NCI-H2171 treated with DMSO at 0.1 percent for 48 hours (cell line): ENCODE data around the gene A4GALT.
A peak's percentile ranks its signal among the peaks of the same experiment; 100 is the strongest.
"Not testable (repeated sequence)": the region's sequence is repeated elsewhere in the genome, so short reads cannot be mapped to it uniquely, and the experiment has no call there.

Experiments
- DNase-seq: peaks from one replicate; lab custom pipeline; 2025; lab: John Stamatoyannopoulos, UW

The A4GALT gene

GRCh38 chr22:42682113-42682851, 38.4 kb downstream of the A4GALT start:
- DNase-seq: peak; percentile 82

GRCh38 chr22:42680648-42681047, 40.0 kb downstream of the A4GALT start:
- DNase-seq: no peak

GRCh38 chr22:42679691-42680090, 41.0 kb downstream of the A4GALT start:
- DNase-seq: no peak

GRCh38 chr22:42678894-42679293, 41.8 kb downstream of the A4GALT start:
- no peak for DNase-seq

- DNase-seq: not testable (repeated sequence)
These were observed 42.7 kb downstream of the A4GALT start for GRCh38 chr22:42677936-42678335.

GRCh38 chr22:42676059-42676607, 44.5 kb downstream of the A4GALT start:
- DNase-seq: no peak

GRCh38 chr22:42673898-42674401, 46.7 kb downstream of the A4GALT start:
- DNase-seq: no peak

- not testable (repeated sequence) for DNase-seq
These were observed 47.6 kb downstream of the A4GALT start for GRCh38 chr22:42673071-42673470.

- DNase-seq: no peak
These were observed 49.6 kb downstream of the A4GALT start for GRCh38 chr22:42670921-42671709.

- DNase-seq: no peak
These were observed 50.6 kb downstream of the A4GALT start for GRCh38 chr22:42670046-42670445.

GRCh38 chr22:42666393-42666792, 54.3 kb downstream of the A4GALT start:
- DNase-seq: not testable (repeated sequence)

- no peak for DNase-seq
These were observed 55.5 kb downstream of the A4GALT start for GRCh38 chr22:42664976-42665831.

- peak; percentile 80 for DNase-seq
These were observed 58.5 kb downstream of the A4GALT start for GRCh38 chr22:42661985-42662831.

GRCh38 chr22:42656578-42656977, 64.1 kb downstream of the A4GALT start:
- DNase-seq: no peak

GRCh38 chr22:42655693-42656092, 65.0 kb downstream of the A4GALT start:
- peak; percentile 99 for DNase-seq

- no peak for DNase-seq
These were observed 66.1 kb downstream of the A4GALT start for GRCh38 chr22:42654436-42655073.

GRCh38 chr22:42653999-42654398, 66.7 kb downstream of the A4GALT start:
- DNase-seq: no peak

- DNase-seq: no peak
These were observed 69.5 kb downstream of the A4GALT start for GRCh38 chr22:42651134-42651533.

- peak; percentile 92 for DNase-seq
These were observed 71.2 kb downstream of the A4GALT start, which contains the start of gene CYB5R3 for GRCh38 chr22:42649246-42650099. Gene CYB5R3 (minus strand): TSS chr22:42649392. CDS start chr22:42649315, 77 bp downstream.
